GM21717 (cell line): ENCODE results near the gene TRIM7.
"Not testable (repeated sequence)": the region's sequence is repeated elsewhere in the genome, so short reads cannot be mapped to it uniquely, and the experiment has no call there.

Experiments
- ATAC-seq: cut with Tn5 transposase; IDR thresholded peaks from one replicate; pipeline ENCODE4 v1.9.1; 2021; ENCODE audit warnings: mild to moderate bottlenecking, moderate library complexity; ENCODE audit not compliant: unreplicated experiment

The TRIM7 gene

DNA sequence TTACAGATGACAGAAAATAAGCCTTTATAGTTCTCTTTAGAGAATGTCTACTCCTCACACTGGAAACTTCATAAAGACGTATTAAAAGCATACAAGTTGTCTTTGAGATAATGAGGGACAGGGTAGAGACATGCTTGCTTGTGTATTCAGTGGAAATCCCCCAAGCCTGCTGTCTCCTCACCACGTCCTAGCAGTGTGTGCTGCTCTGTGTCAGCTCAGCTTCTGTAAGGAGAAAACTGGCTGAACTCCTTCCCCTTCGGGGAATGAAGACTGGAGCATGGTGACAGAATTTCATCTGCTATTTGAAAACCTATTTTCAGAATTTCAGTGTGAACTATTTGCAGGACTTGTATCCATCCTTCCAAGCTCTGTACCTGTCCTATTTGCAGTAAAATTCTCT is 48.2 kb downstream of the TRIM7 start:
- ATAC-seq: no peak

DNA sequence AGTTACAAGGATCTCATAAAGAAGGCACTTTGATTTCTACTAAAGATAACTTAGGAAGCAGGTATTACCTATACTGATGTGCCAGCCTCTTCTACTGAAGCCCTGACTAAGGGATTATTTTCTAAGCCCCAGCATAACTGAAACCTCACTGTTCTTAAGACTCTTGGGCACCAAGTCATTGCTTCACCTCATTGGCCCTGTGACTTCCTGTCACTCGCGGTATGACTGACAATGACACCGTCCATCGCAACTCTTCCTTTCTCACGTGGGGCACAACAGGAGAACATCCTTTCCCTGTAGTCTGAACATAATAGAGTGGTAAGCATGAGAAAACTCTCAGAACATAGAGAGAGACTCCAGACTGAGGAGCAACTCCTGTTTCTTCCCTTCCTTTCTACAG is 51.2 kb downstream of the TRIM7 start:
- ATAC-seq: no peak

DNA sequence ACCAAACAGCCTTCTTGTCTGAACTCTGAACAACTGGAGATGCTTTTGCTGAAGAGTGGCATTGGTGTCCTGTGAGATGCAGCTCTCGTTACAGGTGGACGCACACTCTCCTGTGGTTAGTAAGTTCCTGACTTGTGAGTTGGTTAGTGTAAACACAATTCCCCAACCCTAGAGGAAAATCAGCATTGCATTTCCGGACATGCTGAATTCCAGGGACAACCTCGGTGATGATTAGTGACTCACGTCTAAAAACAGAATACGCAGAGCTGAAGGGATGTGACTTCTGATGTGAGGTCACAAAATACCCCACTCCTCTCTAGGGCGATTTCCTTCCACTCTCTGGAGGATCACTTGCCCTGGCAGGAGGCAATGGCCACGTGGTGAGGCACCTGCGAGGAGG is 52.6 kb downstream of the TRIM7 start:
- no peak for ATAC-seq

DNA sequence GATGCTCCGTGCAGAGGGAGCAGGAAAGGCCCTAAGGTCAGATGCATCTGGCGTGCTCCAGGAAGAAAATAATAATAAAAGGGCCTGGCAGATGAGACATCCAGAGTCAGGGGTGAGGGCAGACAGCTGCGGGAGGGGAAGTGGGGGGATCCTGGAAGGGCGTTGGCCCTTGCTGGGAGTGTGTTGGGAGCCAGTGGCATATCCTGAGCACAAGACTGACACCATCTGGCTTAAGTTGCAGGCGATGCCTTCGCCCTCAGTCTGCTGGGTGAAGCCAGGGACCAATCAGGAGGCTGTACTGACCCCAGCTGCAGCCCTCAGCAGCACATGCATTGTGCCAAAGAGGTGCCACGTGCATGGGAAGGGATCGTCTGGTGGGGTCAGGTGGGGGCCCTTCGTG is 53.9 kb downstream of the TRIM7 start:
- no peak for ATAC-seq

DNA sequence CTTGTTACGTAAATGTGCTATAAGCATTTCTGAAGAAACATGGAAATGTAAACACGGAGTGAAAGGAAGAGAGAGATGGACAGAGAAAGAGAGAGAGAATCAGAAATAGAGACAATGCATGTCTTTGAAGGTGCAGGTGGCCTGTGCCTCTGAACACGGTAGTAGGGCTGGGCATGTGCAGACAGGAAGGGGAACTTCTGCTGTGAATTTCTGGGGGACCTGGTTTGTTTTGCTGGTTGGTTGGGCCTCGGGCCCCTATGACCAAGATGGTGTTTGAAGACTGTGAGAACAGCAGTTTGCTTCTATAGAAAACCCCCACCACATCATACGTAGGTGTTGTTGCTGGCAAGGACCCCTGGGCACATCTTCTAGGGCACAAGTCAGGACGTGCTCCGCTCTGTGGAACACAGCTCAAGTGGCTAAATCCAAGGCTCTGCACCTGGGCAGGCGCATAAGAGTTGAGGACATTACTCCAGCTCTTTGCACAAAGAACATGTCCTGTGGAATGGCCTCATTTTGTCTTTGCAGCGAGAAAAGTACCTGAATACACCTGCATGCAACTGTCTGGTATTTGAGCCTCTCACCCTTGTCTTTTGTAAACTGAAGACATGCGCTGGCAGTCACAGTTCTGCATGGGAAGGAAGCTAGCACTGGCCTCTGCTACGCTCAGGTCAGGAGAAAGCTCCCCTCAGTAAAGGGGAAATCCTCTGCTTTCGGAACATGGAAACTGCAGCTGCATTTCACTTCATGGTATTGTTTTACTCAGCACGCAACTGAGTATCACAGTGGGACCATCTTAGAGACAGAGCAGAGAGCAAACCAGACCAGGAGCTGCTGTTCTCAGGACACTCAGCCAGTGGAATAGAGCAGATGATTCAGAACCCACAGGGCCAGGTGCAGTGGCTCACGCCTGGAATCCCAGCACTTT is 54.9 kb downstream of the TRIM7 start:
- ATAC-seq: no peak

DNA sequence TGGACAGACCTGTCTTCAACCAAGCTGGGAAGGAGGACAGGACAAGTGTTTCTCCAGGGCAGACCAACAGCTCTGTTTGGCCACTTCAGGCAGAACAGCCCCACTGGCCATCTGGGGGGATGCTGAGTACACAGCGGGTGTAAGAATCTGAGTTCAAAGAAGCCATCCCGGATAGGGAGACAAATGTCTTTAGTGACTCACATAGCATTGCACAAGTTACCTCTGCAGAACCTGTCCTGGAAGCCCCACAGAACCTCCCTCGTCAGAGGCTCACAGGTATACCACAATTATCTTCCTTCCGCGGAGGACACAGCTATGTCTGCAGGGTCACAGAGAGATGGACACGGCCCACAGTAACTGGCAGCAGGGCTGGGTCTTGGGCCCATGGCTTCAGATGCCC is 55.6 kb downstream of the TRIM7 start:
- no peak for ATAC-seq

DNA sequence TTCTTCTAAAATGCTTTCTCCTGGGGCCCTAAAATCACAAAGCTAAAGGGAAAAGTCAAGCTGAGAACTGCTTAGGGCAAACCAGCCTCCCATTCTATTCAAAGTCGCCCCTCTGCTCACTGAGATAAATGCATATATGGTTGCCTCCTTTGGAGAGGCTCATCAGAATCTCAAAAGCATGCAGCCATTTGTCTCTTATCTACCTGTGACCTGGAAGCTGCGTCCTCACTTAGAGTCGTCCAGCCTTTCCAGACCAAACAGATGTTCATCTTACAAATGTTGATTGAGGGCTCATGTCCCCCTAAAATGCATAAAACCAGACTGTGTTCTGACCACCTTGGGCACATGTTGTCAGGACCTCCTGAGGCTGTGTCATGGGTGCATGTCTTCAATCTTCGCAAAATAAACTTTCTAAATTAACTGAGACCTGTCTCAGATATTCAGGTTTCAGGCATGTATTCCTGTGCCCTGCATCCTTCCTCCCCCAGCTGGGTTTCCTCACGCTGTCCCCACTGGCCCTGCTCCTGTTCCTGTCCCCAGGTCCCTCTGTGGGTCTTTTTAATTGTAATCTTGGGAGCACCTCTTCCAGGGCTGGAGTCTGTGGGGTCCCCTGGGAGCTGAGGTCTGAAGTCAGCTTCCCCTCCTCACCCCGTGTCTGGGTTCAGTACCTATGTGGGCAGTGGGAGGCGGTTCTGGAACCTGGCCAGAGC is 57.9 kb downstream of the TRIM7 start, which contains the start of gene OR2V2:
Gene OR2V2, plus strand, starts transcription at position 660 of the 710 bp plus-strand sequence. CDS start 7,357 bp downstream, outside the sequence.
- ATAC-seq: not testable (repeated sequence)

DNA sequence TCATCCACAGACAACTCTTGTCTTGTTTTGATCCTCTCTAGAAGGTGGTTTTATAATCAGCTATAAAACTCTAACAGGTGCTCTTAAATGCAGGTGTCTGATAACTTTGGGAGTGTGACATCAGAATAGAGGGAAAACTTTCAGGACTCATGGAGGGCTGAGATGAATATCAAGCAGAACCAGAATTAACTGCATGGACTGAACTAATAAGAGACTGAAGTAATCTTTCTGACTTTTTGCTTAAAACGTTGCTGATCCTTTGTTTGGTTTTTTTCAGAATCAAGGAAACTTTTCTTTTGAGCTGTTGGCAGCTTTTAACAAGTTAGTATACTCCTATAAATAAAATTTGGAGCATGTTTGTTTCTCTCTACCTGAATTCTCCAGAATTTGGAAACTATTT is 59.9 kb downstream of the TRIM7 start:
- ATAC-seq: no peak
